GM12865 (cell line): ENCODE results near the gene SLC43A2.

Experiments
- DNase-seq: peaks from one replicate; pipeline ENCODE4 v3.0.0; 2010; ENCODE audit warnings: low read depth
- H3K4me3 ChIP-seq: 2 replicates; pipeline ENCODE4 v1.5.1; 2011; ENCODE audit warnings: mild to moderate bottlenecking, low read depth, low read length, control low read depth
- TF ChIP-seq, protein P1 (sequence below): IDR thresholded peaks from 2 replicates; pipeline ENCODE4 v1.5.1; 2011; ENCODE audit warnings: low read length, control low read depth, low read depth, inconsistent platforms; ENCODE audit not compliant: insufficient read depth; ENCODE audit errors: missing control alignments

Gene SLC43A2

DNA sequence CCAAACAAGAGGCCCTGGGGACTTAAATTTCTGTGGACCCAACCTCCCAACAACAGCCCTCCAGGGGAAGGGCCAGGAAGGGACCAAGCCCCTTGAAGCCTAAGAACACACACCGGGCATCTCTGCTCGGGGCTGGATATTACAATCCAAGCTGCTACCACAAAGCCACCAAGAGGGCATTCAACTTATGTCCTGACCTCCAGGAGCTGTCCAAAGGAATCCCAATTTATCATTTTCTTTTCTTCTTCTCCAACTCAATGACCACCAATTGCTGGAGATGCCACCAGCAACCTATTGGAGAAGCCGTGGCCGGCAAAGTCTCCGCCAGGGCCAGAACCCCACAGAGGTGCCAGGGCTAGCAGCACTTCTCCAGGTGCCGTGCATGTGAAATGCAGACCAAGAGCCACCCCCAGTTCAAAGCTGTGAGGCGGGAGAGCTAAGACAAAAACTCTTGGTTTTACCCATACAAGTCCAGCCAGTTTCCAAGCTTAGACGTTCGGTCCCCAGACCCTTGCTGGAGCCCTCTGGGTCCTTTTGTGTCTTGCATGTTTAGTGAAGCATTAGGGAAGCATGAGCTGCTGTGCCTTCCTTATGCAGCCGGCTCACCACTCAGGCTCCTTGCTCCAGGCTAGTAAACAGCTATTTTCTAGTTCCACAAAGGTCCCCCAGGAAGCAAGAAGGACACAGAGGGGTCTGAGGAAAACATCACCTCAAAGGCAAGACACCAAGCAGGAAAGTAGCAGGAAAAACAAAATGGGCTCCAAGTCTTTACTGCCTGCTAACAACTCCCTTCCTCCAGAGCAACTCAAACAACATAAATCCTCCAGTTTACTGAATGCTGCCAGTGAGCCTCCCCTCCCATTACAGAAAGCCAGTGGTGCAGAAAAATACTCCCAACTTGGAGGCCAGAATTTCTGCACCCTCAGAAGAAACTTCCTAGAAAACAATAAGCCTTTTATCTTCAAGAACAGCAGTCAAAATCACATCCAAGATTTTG is 69.3 kb downstream of the SLC43A2 start:
- TF ChIP-seq, protein P1, sequence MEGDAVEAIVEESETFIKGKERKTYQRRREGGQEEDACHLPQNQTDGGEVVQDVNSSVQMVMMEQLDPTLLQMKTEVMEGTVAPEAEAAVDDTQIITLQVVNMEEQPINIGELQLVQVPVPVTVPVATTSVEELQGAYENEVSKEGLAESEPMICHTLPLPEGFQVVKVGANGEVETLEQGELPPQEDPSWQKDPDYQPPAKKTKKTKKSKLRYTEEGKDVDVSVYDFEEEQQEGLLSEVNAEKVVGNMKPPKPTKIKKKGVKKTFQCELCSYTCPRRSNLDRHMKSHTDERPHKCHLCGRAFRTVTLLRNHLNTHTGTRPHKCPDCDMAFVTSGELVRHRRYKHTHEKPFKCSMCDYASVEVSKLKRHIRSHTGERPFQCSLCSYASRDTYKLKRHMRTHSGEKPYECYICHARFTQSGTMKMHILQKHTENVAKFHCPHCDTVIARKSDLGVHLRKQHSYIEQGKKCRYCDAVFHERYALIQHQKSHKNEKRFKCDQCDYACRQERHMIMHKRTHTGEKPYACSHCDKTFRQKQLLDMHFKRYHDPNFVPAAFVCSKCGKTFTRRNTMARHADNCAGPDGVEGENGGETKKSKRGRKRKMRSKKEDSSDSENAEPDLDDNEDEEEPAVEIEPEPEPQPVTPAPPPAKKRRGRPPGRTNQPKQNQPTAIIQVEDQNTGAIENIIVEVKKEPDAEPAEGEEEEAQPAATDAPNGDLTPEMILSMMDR: no peak
- H3K4me3 ChIP-seq: no peak overlapping the region
- no peak for DNase-seq

DNA sequence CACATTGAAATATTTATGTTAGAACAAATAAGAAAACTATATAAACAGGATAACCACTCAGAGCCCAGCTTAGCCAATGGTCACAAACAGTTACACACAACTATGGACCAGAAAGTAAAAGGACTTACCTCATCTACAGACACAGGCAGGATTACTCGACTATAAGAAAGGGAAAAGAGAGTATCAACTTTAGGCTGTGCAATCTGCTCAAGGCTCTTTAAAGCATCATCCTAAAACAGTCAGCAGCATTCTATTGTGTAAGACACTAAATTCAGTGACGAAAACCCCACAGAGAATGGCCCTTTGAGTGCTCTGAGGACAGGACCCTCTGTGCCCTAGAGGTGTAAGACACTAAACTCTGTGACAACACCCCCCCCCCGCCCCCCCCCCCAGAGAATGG is 70.2 kb downstream of the SLC43A2 start:
- DNase-seq: no peak
- H3K4me3 ChIP-seq: no peak overlapping the region
- TF ChIP-seq, protein P1: no peak

DNA sequence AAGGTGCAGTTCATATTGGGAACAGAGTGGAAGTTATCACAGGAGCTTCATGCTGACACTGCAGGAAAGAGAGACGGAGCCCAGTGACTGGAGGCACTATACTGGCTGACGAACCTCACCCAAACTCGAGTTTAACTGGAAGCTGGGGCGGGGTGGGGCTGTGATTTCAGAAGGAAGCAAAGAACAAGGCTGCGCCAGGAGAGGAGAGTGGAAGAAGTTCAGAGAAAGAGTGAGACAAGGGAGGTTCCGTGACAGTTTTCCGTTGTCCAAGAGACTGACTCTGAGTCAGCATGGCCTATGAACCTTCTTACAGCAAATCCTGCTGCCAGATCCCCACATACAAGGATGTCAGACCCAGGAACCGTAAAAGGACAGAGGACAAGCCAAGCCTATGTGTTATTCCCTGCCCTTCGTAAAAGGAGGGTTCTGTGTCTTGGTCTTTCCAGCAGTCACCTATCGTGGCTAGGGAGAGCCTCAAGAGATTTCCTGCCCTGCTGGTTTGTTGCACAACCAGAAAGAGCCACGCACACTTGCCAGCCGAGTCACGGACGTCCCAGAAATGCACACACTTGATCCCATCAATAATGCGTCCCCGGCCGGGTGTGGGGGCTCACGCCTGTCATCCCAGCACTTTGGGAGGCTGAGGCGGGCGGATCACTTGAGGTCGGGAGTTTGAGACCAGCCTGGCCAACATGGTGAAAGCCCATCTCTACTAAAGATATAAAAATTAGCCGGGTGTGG is 71.1 kb downstream of the SLC43A2 start:
- H3K4me3 ChIP-seq: no peak overlapping the region
- no peak for DNase-seq
- TF ChIP-seq, protein P1: no peak

DNA sequence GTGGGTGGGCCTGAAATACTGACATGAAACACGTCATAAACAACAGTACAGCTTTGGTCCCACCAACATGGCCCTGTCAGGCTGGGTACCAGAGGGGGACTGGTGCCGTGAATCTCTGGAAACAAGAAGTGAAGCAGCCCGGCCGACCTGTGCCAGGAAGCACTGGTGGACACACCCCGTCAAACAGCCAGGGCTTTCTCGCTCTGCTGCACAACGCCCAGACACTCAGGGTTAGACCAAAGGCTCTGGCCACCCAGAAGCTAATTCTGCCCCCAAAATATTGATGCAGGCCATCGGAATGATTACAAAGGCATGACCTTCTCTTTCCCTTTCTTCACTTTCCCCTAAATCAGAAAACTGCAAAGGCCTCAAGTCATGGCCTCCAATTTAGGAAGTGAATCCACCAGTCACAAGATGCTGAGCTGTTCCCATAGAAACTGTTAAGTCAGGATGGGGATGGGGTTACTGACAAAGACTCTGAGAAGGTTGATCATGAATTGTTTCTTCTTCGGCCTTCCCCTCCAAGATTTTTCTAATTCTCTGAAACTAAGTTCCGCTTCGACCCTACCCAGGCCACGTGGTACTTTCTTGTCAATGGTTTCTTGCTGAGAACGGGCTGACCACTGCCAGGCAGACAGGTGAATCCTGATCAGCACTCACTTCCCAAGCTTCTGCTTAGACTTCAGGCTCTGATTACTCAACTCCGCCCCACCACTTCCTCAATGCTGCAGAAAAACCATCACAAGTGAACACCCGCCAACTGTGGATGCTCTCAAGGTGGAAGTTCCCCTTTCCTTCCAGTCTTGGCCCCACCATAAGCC is 72.8 kb downstream of the SLC43A2 start:
- TF ChIP-seq, protein P1: no peak
- no peak overlapping the region for H3K4me3 ChIP-seq
- peak; percentile 71 for DNase-seq

DNA sequence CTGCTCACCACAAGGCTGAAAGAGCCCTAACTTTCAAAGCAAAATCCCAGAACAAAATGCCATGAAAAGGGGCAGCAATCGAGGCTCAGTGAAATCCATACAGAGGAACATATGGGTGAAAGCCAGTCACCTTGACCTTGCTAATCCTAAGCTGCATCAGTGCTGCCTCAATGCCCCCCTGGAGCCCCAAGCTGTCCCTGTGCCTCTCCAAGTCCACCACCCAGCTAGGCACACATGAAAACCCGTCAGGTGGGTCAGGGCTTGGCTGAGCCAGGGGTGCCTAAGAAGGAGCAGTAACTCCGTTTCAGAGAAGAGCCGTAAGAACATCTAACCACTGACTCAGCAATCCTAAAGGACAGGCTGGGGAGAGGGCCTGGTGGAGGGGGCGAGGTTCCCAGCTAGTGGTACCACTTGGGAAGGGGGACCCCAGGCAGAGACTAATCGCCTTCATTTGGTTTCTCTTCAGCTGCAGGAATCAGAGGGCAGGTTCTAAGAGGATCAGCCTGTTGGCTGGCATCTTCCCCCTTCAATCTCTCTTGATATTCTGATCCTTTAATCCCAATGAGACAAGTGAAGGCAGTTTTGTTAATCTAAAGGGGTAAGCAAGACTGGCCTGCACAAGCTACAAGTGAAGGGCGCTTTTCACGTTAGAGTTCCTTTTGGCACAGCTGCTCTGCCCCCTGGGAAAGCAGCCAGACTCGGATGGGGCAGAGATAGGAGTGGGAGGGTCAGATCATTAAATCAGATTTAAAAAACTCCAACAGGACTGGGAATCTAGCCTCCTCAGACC is 73.7 kb downstream of the SLC43A2 start:
- no peak for DNase-seq
- H3K4me3 ChIP-seq: no peak overlapping the region
- TF ChIP-seq, protein P1: no peak
